Hypothalamus (tissue), 51 donors: ENCODE data around the gene ASCC3.
"Not testable (repeated sequence)": the region's sequence is repeated elsewhere in the genome, so short reads cannot be mapped to it uniquely, and the experiment has no call there.

ENCODE experiments used
- DNase-seq, 51 donors: peaks; one replicate each; lab custom pipeline; 2025; lab: John Stamatoyannopoulos, UW

ASCC3 gene

DNA sequence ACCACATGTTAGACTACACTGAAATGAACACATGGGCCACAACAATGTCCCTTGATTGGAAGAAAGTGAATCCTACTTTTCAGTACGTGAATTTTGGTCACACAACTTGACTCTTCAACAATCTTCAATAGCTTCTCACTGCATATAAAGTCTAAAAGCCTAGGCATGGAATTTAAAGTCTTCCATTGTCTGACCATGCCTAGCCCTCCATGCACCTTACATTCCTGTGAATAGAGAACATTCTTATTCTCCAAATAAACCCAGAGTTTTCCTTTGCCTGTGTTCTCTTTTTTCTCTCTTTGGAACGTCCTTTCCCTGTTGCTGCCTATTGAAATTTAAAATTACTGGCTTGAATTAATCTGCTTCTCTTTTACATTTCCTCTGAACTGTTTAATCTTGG is 207.5 kb downstream of the ASCC3 start:
- DNase-seq: no peak

DNA sequence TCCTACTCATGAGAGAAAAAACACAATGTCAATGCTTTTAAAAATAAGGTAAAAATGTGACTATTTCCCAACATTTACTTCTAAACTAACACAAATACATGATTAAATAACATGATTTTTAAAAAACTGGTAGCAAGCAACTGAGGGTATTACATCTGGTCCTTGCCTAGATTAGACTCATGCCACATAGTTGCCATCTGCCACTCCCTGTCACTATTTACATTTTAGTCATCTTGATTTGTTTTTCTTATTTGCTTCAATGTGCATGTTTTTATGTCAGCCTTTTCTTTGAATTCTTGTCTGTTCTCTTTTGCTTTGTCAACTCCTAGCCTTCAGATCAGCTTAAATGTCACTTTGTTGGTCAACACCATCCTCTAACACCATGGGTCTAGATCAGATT is 209.4 kb downstream of the ASCC3 start:
- no peak for DNase-seq

DNA sequence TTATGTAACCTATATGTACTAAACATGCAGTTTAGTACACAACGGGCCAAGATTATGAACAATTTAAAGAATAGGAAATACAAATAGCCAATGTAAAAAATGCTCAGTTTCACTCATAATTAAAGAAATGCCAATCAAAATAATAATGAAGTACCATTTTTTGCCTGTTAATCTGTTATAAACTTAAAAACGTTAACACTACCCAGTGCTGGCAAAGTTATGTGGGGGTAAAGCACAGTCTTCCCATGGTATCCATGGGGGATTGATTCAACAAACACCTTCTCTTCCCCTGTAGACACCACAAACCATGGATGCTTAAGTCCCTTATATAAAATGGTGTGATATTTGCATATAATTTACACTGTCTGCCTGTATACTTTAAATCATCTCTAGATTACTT is 211.1 kb downstream of the ASCC3 start:
- no peak for DNase-seq

DNA sequence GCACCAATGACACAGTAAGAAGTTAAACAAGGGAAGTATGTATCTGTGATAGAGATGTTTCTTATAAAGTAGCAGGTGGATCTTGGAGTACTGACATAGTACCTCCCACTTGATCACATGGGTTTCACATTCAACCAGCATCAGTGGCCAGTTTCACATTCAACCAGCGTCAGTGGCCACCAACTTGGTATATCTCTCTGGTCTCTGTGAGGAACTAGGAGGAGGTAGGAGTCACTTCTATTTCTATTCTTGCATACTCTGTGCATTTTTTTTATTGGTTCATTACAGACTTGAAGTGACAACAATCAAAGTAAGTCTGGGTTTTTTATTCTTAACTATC is 216.1 kb downstream of the ASCC3 start:
- no peak for DNase-seq

DNA sequence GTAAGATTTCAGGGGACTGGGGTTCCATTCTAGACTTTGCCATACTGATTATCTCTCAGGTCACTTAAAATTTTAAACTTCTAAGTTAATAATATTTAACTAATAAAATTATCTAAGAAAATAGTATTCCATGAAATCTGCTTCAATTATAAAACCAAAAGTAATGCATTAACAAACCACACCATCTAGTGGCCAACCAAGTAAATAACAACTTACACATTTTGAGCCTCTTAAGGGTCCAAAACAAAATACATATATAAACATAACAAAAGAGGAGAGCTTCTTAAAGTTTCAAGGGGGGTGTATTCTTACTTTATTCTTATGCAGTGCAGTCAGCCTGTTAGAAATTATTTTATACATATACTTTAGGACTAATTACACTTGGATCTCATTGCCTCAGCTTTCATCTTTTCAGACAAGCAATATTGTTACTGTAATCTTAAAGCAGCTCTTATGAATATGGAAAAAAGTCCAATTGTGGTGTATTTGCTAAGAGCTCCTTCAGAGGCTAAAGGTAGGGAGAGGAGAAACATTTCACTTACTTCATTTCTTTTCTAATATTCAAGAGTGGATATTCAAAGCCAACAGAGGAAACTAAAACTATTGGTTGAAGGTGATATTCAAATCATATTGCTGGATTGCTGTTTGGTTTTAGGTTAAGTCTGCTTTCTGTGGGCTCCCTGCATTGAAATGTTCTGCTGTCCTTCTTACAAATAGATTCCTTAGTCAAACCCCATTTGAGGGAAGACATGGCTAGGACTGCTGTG is 216.7 kb downstream of the ASCC3 start:
- peak in 1 of 51 donors; percentile 14 for DNase-seq

DNA sequence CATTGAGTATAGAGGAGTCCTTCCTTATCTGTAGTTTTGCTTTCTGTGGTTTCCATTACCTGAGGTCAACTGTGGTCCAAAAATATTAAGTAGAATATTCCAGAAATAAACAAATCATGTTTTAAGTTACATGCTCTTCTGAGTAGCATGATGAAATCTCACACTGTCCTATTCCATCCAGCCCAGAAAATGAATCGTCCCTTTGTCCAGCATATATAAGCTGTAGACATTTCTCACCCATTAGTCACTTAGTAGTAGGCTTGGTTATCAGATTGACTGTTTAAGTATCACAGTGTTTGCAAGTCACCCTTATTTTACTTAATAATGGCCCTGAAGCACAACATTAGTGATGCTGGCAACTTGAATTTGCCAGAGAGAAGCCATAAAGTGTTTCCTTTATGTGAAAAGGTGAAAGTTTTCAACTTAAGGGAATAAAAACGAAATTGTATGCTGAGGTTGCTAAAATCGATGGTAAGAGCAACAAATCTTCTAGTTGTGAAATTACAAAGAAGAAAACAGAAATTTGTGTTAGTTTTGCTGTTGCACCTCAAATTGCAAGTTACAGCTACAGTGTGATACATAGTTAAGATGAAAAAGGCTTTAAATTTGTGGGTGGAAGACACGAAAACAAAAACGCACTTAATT is 217.8 kb downstream of the ASCC3 start:
- no peak for DNase-seq

DNA sequence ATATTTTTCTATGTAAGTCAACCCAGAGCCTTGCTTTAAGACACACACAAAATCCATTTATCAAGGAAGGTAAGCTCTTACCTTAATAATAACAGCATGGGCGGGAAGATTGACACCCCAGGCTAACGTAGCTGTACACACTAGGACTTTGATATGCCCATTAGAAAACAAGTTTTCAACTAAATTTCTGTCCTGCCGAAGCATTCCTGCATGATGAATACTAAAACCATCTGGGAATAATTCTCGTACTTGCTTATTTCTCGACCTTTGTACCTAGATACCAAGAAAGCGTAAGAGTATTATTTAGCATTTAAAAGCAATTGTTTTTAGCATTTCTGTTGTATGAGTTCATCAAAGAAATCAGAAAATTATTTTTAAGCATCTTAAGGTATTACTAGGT is 218.9 kb downstream of the ASCC3 start:
- no peak for DNase-seq

DNA sequence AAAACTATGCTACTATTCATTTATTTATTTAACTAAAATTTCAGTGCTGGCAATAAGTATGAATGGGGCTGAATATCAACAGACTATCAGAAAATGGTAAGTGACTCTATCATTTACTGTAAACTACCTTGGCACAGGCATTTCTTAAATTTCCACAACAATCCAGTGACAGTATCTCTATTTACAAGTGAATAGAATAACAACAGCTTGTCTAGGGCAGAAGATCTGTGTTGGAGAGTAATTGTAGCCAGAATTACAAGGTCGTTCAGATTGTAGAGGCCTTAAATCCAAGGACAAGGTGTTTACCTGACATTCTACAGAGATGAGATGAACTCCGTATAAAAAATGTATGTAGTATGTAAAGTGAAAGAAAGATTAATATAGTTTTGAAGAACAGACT is 222.6 kb downstream of the ASCC3 start:
- no peak for DNase-seq

DNA sequence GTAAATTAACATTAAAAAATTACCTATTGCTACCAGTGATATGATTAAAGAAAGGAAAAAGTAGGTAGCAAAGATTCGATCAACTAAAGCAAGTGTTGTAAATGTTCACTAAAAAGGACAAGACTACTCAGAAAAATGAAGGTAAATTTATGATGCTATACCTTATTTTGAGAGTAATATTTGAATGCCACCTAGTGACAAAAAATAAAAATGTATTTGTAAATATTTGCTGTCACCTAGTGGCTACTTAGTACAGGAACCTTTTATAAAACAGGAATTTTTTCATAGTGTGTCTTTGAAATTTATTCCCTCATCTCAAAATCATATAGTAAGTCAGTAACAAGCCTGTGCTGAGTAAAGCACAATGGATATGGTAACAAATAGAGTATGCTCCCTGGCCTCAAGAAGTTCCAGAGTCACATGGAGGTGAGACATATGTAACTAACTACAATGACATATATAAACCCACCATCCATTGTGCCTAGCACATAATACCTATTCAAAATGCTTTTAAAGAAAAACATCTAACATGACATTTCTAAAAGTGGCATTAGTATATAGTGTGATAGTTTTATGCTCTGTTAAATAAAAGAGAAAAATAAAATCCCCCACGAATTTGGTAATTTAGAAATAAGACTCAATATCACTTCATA is 223.3 kb downstream of the ASCC3 start:
- DNase-seq: no peak

DNA sequence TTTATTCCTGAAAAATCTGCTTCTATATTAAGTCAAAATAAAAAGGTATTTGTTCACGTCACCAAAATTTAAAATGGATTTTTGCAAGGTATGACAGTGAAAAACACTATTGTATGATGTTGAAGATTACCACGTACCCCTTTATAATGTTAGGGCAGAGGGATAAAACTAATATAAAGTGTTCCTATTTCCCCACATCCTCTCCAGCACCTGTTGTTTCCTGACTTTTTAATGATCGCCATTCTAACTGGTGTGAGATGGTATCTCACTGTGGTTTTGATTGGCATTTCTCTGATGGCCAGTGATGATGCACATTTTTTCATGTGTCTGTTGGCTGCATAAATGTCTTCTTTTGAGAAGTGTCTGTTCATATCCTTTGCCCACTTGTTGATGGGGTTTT is 240.0 kb downstream of the ASCC3 start:
- not testable (repeated sequence) for DNase-seq

DNA sequence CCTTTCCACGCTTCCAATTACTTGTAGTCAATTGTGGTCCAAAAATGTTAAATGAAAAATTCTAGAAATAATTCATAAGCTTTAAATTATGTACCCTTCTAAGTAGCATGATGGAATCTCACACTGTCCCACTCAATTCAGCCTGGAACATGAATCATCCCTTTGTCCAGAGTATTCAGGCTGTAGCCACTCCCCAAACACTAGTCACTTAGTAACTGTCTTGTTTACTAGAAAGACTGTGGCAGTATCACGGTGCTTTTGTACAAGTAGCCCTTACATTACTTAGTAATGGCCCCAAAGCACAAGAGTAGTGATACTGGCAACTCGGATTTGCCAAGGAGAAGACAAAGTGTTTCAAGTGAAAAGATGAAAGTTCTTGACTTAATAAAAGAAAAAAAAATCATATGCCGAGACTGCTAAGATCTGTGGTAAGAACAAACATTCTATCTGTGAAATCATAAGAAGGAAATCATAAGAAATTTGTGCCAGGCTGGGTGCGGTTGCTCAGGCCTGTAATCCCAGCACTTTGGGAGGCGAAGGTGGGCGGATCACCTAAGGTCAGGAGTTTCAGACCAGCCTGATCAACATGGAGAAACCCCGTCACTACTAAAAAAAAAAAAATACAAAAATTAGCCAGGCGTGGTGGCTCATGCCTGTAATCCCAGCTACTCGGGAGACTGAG is 247.9 kb downstream of the ASCC3 start:
- DNase-seq: peak in 6 of 51 donors; percentile 1 to 16 (median 10)

DNA sequence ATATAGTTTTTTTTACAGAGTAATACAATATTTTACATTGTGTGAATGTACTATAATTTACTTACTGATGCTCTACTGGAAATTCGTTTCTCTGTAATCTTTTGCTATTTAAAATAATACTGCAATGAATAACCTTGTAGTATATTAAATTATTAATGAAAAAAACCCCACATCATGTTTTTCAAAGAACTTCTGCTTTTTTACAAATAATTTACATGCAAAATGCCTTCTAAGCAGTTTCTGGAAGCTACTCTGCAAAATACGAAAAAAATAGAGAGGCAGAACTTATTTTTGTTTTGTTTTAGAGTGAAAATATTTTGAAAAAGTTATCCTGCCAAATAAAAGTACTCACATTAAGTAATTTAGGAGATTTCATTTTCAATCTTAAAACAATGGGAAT is 250.6 kb downstream of the ASCC3 start:
- no peak for DNase-seq

DNA sequence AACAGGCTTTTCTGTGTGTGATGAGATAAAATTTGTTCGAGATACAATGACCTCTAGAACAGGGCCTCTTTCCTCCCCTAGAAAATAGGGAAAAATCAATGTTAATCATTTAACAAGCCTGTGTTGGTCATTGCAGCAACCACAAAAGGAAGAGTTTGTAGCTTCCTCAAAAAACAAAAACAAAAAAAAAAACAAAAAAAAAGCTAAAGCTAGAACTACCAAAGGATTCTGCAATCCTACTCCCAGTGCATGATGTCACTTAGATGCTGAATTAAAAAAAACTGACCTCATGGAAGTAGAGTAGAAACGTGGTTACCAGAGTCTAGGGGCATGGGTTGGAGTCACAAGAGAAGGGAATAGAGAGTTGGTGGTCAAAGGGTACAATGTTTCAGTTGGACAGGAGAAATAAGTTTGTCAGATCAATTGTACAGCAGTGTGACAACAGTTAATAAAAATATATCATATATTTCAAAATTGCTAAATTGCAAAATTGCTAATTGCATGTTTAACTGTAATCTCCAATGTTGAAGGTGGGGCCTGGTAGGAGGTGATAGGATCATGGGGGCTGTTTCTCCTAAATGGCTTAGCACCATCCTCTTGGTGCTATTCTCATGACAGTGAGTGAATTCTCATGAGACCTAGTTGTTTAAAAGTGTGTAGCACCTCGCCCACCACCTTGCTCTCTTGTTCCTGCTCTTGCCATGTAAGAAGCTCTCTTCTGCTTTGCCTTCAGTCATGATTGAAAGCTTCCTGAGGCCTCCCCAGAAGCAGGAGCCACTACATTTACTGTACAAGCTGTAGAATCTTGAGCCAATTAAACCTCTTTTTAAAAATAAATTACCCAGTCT is 253.0 kb downstream of the ASCC3 start:
- DNase-seq: no peak

DNA sequence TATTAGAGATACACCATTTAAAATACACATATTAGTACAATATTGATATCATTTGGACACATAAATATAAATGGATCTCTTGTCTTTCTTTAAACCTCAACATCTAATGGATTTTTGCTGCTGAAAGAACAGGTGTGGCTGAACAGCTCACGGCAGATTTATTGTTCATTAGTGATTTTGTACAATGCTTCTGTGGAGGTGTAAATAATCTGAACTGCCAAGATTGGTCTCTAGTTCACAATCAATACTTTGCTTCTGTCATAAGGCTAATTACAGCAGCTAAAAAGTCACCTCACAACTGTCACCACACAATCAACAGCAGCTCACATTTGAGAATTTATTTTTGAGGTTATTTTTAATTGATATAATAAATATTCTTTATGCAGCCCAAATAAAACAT is 254.4 kb downstream of the ASCC3 start:
- no peak for DNase-seq

DNA sequence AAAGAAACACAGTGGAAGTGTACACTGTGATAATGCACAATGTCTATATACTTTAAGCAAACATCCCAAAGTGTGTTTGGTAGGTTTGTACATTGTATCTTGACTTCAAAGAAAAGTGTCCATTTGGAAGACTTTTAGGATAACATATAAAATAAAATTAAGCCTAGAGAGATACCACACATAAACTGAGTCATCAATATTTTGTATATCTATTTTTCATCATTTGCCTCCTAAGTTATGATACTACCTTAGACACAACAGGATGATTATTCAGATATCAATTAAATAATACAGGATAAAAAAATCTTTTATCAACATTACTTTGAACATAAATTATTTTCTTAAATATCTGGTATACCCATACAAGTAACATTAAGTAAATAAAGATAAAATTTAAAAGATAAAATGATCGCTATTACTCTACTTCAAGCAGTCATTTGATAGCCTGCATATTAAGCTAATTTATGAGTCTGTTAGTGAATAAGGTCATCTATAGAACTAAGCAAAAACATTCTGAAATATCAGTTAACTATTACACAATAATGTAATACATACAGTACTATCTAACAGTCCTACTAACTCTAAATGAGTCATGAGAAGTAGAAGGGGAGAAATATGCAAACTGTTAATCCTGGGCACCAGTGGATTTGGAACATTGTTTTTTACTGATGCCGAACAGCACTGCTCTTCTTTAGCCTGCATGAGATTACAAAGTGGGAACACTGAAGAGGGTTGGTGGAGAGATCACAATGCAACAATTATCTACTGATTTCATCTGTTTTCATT is 258.0 kb downstream of the ASCC3 start:
- no peak for DNase-seq

DNA sequence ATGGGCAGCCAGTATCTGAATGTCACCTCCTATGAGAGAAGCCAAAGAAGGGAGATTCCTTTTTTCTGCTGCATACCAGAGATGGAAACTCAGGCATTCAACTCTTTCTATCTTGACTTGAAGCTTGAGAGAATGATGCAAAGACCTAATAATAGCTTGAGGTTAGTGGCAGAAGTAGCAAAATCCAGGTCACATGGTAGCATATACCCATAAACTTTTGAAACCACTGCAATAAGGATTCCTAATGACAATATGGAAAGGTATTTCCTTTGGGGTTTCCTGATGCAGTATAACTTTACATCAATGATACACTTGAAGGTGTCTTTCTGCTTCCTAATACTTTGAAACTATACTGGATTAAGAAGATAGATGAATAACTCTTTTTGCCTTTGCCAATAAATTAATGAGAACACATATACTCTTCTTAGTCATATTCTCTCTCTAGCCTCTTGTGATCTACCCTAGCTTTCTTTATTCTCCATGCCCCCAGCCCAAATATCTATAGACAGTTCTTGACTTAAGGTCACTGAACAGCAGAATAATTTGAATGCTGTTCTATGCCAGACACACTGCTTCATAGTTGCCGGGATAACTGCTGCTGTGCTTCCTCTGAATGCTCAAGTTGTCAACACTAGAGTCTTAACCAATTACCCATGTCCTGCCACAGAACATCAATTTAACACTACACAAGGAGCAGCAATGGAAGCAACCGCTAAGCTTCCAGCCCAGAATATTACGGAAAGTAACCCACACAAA is 260.9 kb downstream of the ASCC3 start:
- DNase-seq: no peak

DNA sequence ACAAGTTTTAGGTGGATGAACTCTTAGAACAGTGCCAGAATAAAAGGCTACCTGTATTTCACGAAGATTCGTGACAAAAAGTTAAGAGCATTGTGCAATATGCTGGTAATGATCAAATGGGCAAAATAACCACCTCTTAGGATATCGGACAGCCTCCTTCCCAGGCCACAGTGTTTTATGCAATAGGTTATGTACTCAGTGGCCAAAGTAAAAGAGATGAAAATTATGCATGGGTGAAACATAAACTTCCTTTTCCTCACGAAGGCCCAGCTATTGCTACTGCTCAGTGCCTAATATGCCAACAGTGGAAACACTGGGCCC is 262.8 kb downstream of the ASCC3 start:
- DNase-seq: no peak

DNA sequence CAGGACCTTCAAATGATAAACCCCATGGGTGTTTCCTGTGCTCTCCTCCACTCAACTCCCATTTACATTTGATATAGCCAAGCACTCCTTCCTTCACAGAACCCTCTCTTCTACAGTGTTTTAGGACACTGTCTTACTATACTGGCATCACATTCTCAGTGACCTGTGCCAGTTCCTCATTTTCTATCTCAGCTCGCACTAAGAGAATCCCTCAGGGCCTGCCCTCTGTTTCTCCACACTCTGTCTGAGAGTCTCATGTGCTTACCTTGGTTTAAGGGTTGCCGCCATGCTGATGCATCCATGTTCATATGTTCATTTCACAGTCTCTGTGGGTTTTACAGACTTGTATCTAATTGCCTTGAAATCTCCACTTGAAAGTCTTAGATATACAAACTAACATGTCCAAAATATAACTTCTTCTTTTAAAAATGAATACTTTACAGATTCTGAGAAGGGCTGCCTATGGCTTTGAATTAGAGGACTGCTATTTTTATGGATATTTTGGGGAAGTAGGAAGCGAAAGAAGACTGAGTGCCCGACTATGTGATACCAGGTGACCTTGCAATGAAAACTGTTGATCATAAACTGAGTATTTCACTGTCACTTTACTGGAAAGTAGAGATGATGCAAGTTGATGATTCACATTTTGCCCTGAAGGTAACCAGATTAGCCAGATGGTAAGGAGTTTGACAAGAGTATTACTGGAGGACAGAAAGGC is 263.3 kb downstream of the ASCC3 start:
- DNase-seq: no peak

DNA sequence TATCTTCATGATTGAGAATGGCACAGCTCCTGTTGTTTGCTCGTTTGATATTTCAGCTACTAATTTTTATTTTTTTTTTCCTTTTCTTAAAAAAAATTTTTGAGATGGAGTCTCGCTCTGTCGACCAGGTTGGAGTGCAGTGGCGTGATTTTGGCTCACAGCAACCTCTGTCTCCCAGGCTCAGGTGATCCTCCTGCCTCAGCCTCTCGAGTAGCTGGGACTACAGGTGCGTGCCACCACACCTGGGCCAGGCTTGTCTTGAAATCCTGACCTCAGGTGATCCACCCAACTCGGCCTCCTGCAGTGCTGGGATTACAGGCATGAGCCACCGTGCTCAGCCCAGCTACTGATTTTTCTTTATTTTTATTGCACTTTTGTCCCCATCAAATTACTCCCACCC is 266.2 kb downstream of the ASCC3 start:
- no peak for DNase-seq
